ENCODE data around the gene B3GALT4. TPM values are rescaled to one million over a fixed set of nuclear protein-coding genes. Genes with fewer than 3 reads are reported as not detected.

The B3GALT4 gene
- total RNA-seq, 1 experiment from 2014 or later: 0.58 TPM

DNA sequence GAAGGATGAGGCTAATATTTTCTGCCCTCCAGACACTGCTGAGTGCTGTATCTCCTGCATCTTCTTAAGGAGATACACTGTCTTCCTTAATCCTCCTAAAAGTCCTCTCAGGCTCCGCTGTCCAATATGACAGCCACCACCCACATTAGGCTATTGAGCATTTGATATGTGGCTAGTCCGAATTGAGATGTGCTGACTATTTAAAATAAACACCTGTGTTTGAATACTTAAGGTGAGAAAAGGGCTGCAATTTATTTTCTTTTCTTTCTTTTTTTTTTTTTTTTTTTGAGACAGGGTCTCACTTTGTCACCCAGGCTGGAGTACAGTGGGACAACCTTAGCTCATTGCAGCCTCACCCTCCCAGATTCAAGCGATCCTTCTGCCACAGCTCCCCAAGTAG, 25.0 kb downstream of the B3GALT4 start:
- ChIA-PET POLR2A (interaction anchor here (0.6 to 1.8 kb wide), 4 partner anchors 8 to 74 kb away, joined by 3 to 17 read pairs (median 4); partner anchors contain the start of gene B3GALT4), CTCF (interaction anchor here (0.9 kb wide), 1 partner anchor 9 kb away, joined by 3 read pairs; no protein-coding TSS in a partner anchor)
- Mint-ChIP-seq H3K4me1 (ENCODE audit: insufficient read depth, unreplicated experiment) (peaks cover 34% of the 10 kb centered on the region), H3K36me3 (ENCODE audit: insufficient read depth, unreplicated experiment) (peaks cover 81% of the 10 kb centered on the region), H3K9me3 (ENCODE audit: unreplicated experiment) (no peaks in the 10 kb centered on the region), H3K27ac (ENCODE audit: low read depth, unreplicated experiment) (no peak overlapping the region), H3K27me3 (ENCODE audit: insufficient read depth, unreplicated experiment) (no peaks in the 10 kb centered on the region), H3K4me3 (ENCODE audit: unreplicated experiment) (no peak overlapping the region)
- DNase-seq (ENCODE audit: unreplicated experiment): no peak
- intact Hi-C loops (cut with micrococcal nuclease): no loop called here
- BruUV-seq (replicated peaks): no TSS peak
- TF ChIP-seq, protein P1, sequence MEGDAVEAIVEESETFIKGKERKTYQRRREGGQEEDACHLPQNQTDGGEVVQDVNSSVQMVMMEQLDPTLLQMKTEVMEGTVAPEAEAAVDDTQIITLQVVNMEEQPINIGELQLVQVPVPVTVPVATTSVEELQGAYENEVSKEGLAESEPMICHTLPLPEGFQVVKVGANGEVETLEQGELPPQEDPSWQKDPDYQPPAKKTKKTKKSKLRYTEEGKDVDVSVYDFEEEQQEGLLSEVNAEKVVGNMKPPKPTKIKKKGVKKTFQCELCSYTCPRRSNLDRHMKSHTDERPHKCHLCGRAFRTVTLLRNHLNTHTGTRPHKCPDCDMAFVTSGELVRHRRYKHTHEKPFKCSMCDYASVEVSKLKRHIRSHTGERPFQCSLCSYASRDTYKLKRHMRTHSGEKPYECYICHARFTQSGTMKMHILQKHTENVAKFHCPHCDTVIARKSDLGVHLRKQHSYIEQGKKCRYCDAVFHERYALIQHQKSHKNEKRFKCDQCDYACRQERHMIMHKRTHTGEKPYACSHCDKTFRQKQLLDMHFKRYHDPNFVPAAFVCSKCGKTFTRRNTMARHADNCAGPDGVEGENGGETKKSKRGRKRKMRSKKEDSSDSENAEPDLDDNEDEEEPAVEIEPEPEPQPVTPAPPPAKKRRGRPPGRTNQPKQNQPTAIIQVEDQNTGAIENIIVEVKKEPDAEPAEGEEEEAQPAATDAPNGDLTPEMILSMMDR (IDR thresholded peaks at IDR 0.05; ENCODE audit: unreplicated experiment): no peak

DNA sequence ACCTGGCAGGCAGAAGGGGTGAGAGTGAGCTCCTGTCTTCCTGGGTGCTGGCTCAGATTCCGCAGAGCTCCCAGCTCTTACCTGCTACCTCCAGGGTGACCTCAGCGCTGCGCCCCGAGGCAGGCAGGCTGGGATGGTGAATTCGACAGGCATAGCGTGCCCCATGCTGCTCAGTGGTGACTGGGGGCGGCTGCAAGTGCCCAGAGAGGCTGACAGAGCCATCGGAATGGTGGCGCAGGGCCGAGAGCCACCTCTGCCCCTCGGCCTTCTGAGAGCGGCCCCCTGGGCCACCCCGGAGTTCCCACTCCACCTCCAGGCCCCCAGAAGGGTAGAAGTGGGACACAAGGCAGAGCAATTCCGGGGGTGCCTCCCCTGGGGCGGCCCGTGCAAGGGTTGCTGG, 27.3 kb downstream of the B3GALT4 start:
- no TSS peak for BruUV-seq (replicated peaks)
- peaks cover 90% of the 10 kb centered on the region for H3K36me3 Mint-ChIP-seq (ENCODE audit: insufficient read depth, unreplicated experiment)
- H3K27ac Mint-ChIP-seq (ENCODE audit: low read depth, unreplicated experiment): no peak overlapping the region
- ChIA-PET CTCF (no interaction called here), POLR2A (no interaction called here)
- no peak for DNase-seq (ENCODE audit: unreplicated experiment)
- intact Hi-C loops (cut with micrococcal nuclease): no loop called here
- H3K4me3 Mint-ChIP-seq (ENCODE audit: unreplicated experiment): no peak overlapping the region
- H3K4me1 Mint-ChIP-seq (ENCODE audit: insufficient read depth, unreplicated experiment): peaks cover 23% of the 10 kb centered on the region
- H3K27me3 Mint-ChIP-seq (ENCODE audit: insufficient read depth, unreplicated experiment): no peaks in the 10 kb centered on the region
- no peaks in the 10 kb centered on the region for H3K9me3 Mint-ChIP-seq (ENCODE audit: unreplicated experiment)
- TF ChIP-seq, protein P1 (IDR thresholded peaks at IDR 0.05; ENCODE audit: unreplicated experiment): no peak

DNA sequence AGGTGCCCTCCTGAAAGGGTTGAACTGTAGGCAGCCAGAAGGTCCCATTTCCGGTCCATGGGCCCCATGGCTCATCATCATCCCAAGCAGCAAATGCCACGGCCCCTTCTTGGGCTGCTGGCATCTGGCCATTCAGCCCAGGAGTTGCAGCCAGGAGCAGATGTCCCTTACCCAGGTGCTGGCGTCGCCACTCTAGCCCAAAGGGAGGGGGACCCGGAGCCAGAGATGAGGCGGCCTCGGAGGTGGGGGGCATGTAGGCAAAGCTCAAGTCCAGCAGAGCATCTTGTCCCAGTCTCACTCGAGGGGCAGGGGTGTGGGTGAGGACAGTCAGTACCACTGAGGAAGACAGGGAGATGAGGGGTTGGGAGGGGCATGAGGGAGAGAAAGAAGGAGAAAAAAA, 28.1 kb downstream of the B3GALT4 start:
- no TSS peak for BruUV-seq (replicated peaks)
- CTCF ChIA-PET: no interaction called here
- intact Hi-C loops (cut with micrococcal nuclease): no loop called here
- Mint-ChIP-seq H3K4me1 (ENCODE audit: insufficient read depth, unreplicated experiment) (peaks cover 18% of the 10 kb centered on the region), H3K36me3 (ENCODE audit: insufficient read depth, unreplicated experiment) (peaks cover 90% of the 10 kb centered on the region), H3K27ac (ENCODE audit: low read depth, unreplicated experiment) (peak overlapping the region; percentile 46), H3K4me3 (ENCODE audit: unreplicated experiment) (no peak overlapping the region), H3K27me3 (ENCODE audit: insufficient read depth, unreplicated experiment) (no peaks in the 10 kb centered on the region), H3K9me3 (ENCODE audit: unreplicated experiment) (no peaks in the 10 kb centered on the region)
- TF ChIP-seq, protein P1 (IDR thresholded peaks at IDR 0.05; ENCODE audit: unreplicated experiment): no peak
- POLR2A ChIA-PET: interaction anchor here (3.6 kb wide), 1 partner anchor 15 kb away, joined by 16 read pairs; the partner anchor contains the start of genes PFDN6 and WDR46
- DNase-seq (ENCODE audit: unreplicated experiment): no peak

DNA sequence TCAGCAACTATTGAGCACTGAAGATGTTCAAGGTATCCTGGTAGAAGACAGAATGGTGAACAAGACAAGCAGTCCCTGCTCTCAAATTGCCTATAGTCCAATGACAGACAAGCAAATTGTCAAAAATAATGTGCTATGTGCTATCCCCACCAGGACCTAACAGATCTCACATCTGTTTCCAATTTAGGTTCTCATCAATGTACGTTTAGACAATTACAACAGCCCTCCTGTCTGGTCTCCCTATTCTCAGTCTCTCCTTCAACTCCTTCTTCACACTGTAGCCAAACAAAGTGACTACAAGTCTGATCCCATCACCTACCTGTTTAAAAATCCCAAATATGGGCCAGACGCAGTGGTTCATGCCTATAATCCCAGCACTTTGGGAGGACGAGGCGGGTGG, 29.4 kb downstream of the B3GALT4 start:
- BruUV-seq (replicated peaks): no TSS peak
- peaks cover 88% of the 10 kb centered on the region for H3K36me3 Mint-ChIP-seq (ENCODE audit: insufficient read depth, unreplicated experiment)

More for the DNA sequence above, 29.4 kb downstream of the B3GALT4 start:
- Mint-ChIP-seq H3K27ac (ENCODE audit: low read depth, unreplicated experiment) (no peak overlapping the region), H3K9me3 (ENCODE audit: unreplicated experiment) (no peaks in the 10 kb centered on the region), H3K4me1 (ENCODE audit: insufficient read depth, unreplicated experiment) (peaks cover 16% of the 10 kb centered on the region), H3K4me3 (ENCODE audit: unreplicated experiment) (no peak overlapping the region), H3K27me3 (ENCODE audit: insufficient read depth, unreplicated experiment) (no peaks in the 10 kb centered on the region)
- ChIA-PET POLR2A (interaction anchor here (0.7 to 3.6 kb wide), 2 partner anchors 16 to 463 kb away, joined by 3 to 16 read pairs; partner anchors contain the start of genes PFDN6 and WDR46), CTCF (interaction anchor here (0.6 kb wide), 1 partner anchor 11 kb away, joined by 3 read pairs; no protein-coding TSS in a partner anchor)
- intact Hi-C loops (cut with micrococcal nuclease): no loop called here
- no peak for DNase-seq (ENCODE audit: unreplicated experiment)
- TF ChIP-seq, protein P1 (IDR thresholded peaks at IDR 0.05; ENCODE audit: unreplicated experiment): no peak

All from MCF 10A (cell line).